NCI-H2171 treated with DMSO at 0.1 percent for 48 hours (cell line): ENCODE data around the gene MED27.
A peak's percentile ranks its signal among the peaks of the same experiment; 100 is the strongest.
"Not testable (repeated sequence)": the region's sequence is repeated elsewhere in the genome, so short reads cannot be mapped to it uniquely, and the experiment has no call there.

Source experiments
- DNase-seq: peaks from one replicate; lab custom pipeline; 2025; lab: John Stamatoyannopoulos, UW

The MED27 gene

GRCh38 chr9:132018957-132019405 is 60.7 kb downstream of the MED27 start:
- peak; percentile 69 for DNase-seq

GRCh38 chr9:132016456-132016855 is 63.2 kb downstream of the MED27 start:
- no peak for DNase-seq

GRCh38 chr9:132015866-132016265 is 63.8 kb downstream of the MED27 start:
- DNase-seq = no peak

DNA sequence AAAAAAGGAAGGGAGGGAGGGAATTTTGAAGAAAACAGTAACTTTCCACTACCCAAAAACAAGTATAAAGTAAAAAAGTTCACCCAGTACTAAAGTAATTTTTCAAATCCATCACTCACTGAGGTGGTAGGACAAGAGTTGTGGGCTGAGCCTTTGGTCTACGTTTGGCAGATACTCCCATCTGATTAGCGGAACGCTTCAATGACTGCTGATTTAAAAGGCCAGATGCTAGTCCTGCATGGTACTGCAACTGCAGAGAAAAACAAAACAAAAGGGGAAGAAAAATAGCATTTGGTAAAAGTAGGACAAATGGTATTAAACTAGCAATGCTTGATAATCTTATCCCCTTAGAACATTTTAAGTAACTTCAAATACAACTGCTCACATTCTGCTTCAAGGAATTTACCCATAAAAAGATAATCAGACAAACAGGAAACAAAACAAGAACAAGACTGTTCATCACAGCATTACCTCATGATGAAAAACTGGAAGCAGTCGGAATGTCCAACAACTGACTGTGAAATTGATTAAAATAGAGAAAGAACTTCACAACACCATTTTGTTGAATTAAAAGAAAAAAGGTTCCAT is 65.4 kb downstream of the MED27 start:
- peak; percentile 85 for DNase-seq

DNA sequence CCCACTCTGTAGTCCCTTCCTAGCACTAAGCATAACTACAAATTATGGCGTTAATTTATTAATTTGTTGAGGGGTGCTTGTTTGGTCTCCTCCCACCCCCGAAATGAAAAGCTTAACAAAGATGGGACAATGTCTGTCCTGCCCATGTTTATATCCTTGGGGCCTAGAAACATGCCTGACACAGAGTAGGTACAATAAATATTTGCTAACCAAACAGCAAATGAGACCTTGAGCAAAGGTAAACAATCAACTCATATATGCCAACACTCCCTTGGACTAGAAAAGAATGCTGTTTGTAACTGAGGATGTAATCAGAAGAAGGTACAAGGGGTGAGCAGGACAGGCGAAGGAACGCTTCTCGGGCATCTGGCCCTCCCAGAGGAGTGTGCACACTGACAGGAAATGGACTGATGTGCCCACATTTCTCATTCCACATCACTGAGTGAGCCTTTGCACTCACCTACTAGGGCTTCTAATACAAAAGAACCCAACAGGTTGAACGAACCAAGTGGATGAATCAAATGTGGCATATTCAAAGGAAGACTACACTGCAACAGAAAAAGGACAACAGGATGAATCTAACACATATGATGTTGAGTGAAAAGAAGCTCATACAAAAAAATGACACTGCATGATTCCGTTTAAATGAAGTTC is 66.8 kb downstream of the MED27 start:
- DNase-seq = no peak

- DNase-seq = peak; percentile 62
These were observed 67.8 kb downstream of the MED27 start for GRCh38 chr9:132011896-132012295.

DNA sequence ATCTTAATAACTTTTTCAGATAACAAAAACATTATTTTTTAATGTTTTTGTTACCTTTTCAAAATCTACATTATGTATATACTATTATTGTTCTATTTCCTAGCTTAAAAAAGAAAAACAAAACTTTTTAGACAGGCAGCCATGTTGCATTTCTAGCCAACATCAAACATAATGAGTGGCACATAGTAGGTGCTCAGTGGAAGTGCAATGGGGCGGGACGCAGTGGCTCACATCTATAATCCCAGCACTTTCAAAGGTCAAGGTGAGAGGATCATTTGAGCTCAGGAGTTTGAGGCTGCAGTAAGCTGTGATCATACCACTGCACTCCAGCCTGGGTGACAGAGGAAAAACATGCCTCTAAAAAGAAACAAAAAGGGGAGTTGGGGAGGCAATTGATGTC is 68.4 kb downstream of the MED27 start:
- DNase-seq = no peak

DNA sequence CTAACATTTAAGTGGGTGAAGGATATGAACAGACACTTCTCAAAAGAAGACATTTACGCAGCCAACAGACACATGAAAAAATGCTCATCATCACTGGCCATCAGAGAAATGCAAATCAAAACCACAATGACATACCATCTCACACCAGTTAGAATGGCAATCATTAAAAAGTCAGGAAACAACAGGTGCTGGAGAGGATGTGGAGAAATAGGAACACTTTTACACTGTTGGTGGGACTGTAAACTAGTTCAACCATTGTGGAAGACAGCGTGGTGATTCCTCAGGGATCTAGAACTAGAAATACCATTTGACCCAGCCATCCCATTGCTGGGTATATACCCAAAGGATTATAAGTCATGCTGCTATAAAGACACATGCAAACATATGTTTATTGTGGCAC is 69.5 kb downstream of the MED27 start:
- DNase-seq = not testable (repeated sequence)

- DNase-seq = no peak
These were observed 70.5 kb downstream of the MED27 start for GRCh38 chr9:132008855-132009812.

- no peak for DNase-seq
These were observed 71.4 kb downstream of the MED27 start for GRCh38 chr9:132008184-132008803.

GRCh38 chr9:132007371-132008025 is 72.2 kb downstream of the MED27 start:
- DNase-seq = peak; percentile 59

DNA sequence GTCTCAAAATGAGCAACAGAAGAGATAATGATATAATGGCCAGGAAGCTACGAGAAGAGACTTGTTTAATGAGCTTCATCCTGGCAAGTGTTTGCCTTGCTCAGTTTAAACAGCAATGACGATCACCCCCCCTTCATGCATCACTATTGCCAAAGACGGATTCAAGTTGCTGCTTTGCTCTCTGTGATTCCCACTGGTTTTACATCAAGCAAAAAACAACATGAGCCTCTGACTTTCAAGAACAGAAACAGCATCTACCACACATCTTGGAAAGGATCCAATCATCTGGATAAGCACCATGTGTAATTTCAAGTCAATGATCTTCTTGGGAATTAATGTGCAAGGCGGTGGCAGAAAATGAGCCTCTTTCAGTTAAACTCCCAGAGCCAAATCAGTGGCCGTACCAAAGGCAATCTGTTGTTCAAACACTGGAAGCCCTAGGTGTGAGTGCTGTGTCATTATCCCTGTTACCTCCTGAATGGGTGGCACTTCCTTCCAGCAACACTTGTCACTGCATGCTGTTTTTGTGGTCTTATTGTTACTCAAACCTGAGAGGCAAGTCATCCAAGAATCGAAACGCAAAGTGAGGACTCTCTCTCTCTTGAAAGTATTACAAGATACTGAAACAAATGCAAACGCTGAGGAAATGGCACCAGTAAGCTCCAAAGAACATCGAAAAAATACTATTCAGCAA is 72.8 kb downstream of the MED27 start:
- DNase-seq = peak; percentile 94

GRCh38 chr9:132005899-132006298 is 73.8 kb downstream of the MED27 start:
- no peak for DNase-seq

DNA sequence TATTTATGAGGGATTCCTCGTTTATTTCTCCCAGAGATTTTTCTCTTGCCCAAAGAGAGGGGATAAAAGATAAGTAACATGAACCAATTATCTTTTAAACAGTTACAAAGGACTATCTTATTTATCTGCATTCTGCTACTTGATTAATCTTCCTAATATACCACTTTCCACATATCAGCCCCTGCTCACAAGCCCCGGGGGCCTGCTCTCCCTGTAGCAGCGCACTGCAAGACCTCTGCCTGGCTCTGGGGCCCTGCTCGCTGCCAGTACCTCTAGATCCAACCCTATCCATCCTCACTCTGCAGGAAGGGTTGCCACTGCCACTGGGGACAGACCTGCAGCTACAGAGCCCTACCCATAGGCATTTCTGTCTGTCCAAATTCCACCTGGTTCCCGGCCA is 75.3 kb downstream of the MED27 start:
- no peak for DNase-seq

DNA sequence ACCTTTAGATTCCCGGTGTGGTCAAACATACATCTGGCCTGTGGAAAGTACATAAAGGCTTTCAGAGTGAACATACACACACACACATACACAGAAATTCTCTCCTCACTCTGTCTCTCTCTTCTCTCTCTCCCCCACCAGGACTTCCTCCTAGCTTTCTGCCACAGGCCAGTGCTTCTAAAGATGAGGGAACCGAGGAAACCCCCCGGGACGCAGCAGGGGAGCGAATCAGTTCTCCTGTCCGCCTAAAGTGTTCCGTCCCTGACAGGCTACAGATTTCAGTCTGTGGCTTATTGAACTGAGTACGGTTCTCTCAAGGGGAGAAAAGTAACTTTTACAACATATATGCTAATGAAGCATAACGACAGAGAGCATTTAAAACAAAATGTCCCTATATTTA is 75.8 kb downstream of the MED27 start:
- no peak for DNase-seq

- DNase-seq = no peak
These were observed 76.4 kb downstream of the MED27 start for GRCh38 chr9:132003319-132003704.

GRCh38 chr9:132002643-132003318 is 76.9 kb downstream of the MED27 start:
- DNase-seq = no peak

DNA sequence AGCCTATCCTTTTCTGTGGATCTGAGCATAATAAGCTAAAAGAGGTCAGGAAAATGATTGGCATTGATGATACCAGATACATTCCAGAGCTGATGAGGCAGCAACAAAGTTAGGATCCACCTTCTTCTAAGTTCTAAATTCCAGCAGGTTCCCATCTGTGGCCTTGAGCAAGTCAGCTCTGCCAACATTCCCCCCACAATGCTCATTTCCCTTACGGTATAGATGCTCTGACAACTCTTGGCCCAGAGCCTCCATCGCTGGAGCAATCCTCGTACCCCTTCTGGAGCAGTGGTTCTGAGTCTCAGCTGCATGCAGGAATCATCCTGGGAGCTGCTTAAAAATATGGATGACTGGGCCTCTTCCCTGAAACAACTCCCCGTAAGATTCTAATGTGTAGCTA is 78.1 kb downstream of the MED27 start:
- no peak for DNase-seq

- no peak for DNase-seq
These were observed 79.0 kb downstream of the MED27 start for GRCh38 chr9:132000659-132001058.

- DNase-seq = no peak
These were observed 79.7 kb downstream of the MED27 start for GRCh38 chr9:131999692-132000551.
